ENCODE results near the gene ARL5A.

Gene ARL5A

DNA sequence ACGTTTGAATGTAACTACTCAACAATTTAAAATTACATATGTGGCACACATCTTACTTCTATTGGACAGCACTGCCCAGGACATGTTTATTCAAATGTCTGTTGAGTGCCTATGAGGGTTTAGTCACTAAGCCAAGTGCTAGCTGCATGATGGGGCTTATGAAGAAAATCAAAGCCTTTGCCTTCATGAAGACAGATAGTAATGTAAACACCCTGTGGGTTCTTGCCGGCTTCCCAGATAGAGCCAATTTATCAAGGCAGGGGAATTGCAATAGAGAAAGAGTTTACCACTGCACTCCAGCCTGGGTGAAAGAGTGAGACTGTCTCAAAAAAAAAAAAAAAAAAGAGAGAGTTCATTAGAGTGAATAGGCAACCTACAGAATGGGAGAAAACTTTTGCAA, 50.3 kb downstream of the ARL5A start:
- Histone ChIP-seq H4K20me1 (ENCODE audit: insufficient read depth, low read length) (no peaks in the 10 kb centered on the region), H3K9me2 (replicated peaks; ENCODE audit: insufficient read depth, low read length) (no peaks in the 10 kb centered on the region), H3K9me3 (replicated peaks; ENCODE audit: insufficient read depth, low read length) (no peaks in the 10 kb centered on the region), H3K36me3 (replicated peaks; ENCODE audit: insufficient read depth, low read length) (no peaks in the 10 kb centered on the region; the same call in 1 of the 2 replicates), H3K9ac (ENCODE audit: low read length) (no peak overlapping the region), H3K4me3 (ENCODE audit: low read length) (no peak overlapping the region), H2AFZ (ENCODE audit: low read length) (no peak overlapping the region), H3K4me1 (ENCODE audit: low read length) (no peaks in the 10 kb centered on the region), H3K27ac (ENCODE audit: low read length) (no peak overlapping the region), H3K79me2 (ENCODE audit: low read length) (no peaks in the 10 kb centered on the region), H3K27me3 (replicated peaks; ENCODE audit: insufficient read depth, low read length) (no peaks in the 10 kb centered on the region), H3K4me2 (ENCODE audit: low read depth, low read length) (no peak overlapping the region), H3F3A (ENCODE audit: insufficient read depth, low read length) (no peaks in the 10 kb centered on the region)
- TF ChIP-seq EZH2phosphoT487 (IDR thresholded peaks at IDR 0.05; ENCODE audit: low read length): no peak
- TF ChIP-seq, protein P1, sequence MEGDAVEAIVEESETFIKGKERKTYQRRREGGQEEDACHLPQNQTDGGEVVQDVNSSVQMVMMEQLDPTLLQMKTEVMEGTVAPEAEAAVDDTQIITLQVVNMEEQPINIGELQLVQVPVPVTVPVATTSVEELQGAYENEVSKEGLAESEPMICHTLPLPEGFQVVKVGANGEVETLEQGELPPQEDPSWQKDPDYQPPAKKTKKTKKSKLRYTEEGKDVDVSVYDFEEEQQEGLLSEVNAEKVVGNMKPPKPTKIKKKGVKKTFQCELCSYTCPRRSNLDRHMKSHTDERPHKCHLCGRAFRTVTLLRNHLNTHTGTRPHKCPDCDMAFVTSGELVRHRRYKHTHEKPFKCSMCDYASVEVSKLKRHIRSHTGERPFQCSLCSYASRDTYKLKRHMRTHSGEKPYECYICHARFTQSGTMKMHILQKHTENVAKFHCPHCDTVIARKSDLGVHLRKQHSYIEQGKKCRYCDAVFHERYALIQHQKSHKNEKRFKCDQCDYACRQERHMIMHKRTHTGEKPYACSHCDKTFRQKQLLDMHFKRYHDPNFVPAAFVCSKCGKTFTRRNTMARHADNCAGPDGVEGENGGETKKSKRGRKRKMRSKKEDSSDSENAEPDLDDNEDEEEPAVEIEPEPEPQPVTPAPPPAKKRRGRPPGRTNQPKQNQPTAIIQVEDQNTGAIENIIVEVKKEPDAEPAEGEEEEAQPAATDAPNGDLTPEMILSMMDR (IDR thresholded peaks at IDR 0.05; ENCODE audit: low read length): no peak
- no peak for TF ChIP-seq EZH2 (optimal IDR thresholded peaks at IDR 0.05; ENCODE audit: low read depth, low read length)
- DNase-seq: no peak

DNA sequence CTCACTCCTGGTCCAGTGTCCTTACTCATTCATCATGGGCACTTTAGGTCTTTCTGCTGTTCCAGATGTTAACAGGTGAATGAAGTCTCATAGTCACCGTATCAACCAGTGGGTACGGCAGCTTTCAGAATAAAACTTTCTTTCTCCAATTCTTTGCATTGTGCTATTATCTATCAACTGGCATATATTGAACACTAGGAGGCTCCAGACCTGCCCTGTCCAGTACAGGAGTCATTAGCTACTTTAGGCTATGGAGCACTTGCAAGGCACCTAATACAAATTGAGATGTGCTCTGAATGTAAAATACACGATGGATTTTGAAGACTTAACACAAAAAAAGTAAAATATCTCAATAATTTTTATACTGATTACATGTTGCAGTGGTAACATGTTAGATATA, 50.7 kb downstream of the ARL5A start:
- no peaks in the 10 kb centered on the region for H3K9me2 ChIP-seq (replicated peaks; ENCODE audit: insufficient read depth, low read length)
- no peaks in the 10 kb centered on the region for H3F3A ChIP-seq (ENCODE audit: insufficient read depth, low read length)
- H3K27ac ChIP-seq (ENCODE audit: low read length): no peak overlapping the region
- no peaks in the 10 kb centered on the region; the same call in 1 of the 2 replicates for H3K36me3 ChIP-seq (replicated peaks; ENCODE audit: insufficient read depth, low read length)
- peaks cover under 1% of the 10 kb centered on the region; the same call in 1 of the 2 replicates for H3K4me1 ChIP-seq (ENCODE audit: low read length)
- H2AFZ ChIP-seq (ENCODE audit: low read length): no peak overlapping the region
- H4K20me1 ChIP-seq (ENCODE audit: insufficient read depth, low read length): no peaks in the 10 kb centered on the region
- H3K9ac ChIP-seq (ENCODE audit: low read length): no peak overlapping the region
- no peaks in the 10 kb centered on the region for H3K27me3 ChIP-seq (replicated peaks; ENCODE audit: insufficient read depth, low read length)
- no peak overlapping the region for H3K4me2 ChIP-seq (ENCODE audit: low read depth, low read length)
- H3K9me3 ChIP-seq (replicated peaks; ENCODE audit: insufficient read depth, low read length): no peaks in the 10 kb centered on the region
- no peak for DNase-seq
- no peaks in the 10 kb centered on the region for H3K79me2 ChIP-seq (ENCODE audit: low read length)
- TF ChIP-seq, protein P1 (IDR thresholded peaks at IDR 0.05; ENCODE audit: low read length): 0 out of 2 replicates have a peak, but pooled peaks have one; percentile 3
- no peak for TF ChIP-seq EZH2 (optimal IDR thresholded peaks at IDR 0.05; ENCODE audit: low read depth, low read length)
- TF ChIP-seq EZH2phosphoT487 (IDR thresholded peaks at IDR 0.05; ENCODE audit: low read length): no peak
- H3K4me3 ChIP-seq (ENCODE audit: low read length): no peak overlapping the region

DNA sequence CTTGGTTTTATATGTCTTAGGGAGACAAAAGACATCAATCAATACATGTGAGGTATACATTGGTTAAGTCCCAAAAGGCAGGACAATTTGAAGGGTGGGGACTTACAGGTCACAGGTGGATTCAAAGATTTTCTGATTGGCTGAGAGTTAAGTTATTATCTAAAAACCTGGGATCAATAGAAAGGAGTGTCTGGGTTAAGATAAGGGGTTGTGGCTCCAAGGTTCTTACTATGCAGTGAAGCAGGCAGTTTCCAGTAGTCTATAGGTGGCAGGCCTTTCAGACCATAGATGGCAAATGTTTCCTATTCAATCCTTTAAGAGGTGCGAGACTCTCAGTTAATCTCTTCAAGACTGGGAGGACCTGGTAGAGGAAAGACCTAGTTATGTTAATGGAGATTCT, 51.9 kb downstream of the ARL5A start:
- Histone ChIP-seq H3K79me2 (ENCODE audit: low read length) (no peaks in the 10 kb centered on the region), H3F3A (ENCODE audit: insufficient read depth, low read length) (peaks cover 1% of the 10 kb centered on the region; the same call in 1 of the 2 replicates), H2AFZ (ENCODE audit: low read length) (no peak overlapping the region), H3K4me3 (ENCODE audit: low read length) (no peak overlapping the region), H3K27ac (ENCODE audit: low read length) (no peak overlapping the region), H3K36me3 (replicated peaks; ENCODE audit: insufficient read depth, low read length) (no peaks in the 10 kb centered on the region; the same call in 1 of the 2 replicates), H3K4me2 (ENCODE audit: low read depth, low read length) (no peak overlapping the region), H3K9ac (ENCODE audit: low read length) (no peak overlapping the region), H3K9me2 (replicated peaks; ENCODE audit: insufficient read depth, low read length) (no peaks in the 10 kb centered on the region), H3K4me1 (ENCODE audit: low read length) (peaks cover 12% of the 10 kb centered on the region), H3K27me3 (replicated peaks; ENCODE audit: insufficient read depth, low read length) (no peaks in the 10 kb centered on the region), H4K20me1 (ENCODE audit: insufficient read depth, low read length) (no peaks in the 10 kb centered on the region), H3K9me3 (replicated peaks; ENCODE audit: insufficient read depth, low read length) (no peaks in the 10 kb centered on the region)
- DNase-seq: no peak
- TF ChIP-seq EZH2phosphoT487 (IDR thresholded peaks at IDR 0.05; ENCODE audit: low read length): no peak
- TF ChIP-seq, protein P1 (IDR thresholded peaks at IDR 0.05; ENCODE audit: low read length): no peak
- no peak for TF ChIP-seq EZH2 (optimal IDR thresholded peaks at IDR 0.05; ENCODE audit: low read depth, low read length)
